GM23338 (cell line): ENCODE results near the gene CNN3. TPM values are rescaled to one million over a fixed set of nuclear protein-coding genes. Genes with fewer than 3 reads are reported as not detected.

Source experiments
- ATAC-seq: fragments of 200-7000 bp; cut with Tn5 transposase; 3 replicates; pipeline ENCODE4 v1.9.1; 2020
- DNase-seq: peaks from one replicate; pipeline ENCODE4 v3.0.0-alpha.2; 2015; ENCODE audit warnings: low spot score
- H2AFZ ChIP-seq: fragments of 200-600 bp; sonication (generic); 2 replicates; pipeline ENCODE4 v1.8.0; 2016; ENCODE audit warnings: antibody characterized with exemption, mild to moderate bottlenecking, moderate library complexity
- H3F3A ChIP-seq: fragments of 200-600 bp; sonication (generic); replicated peaks from 2 replicates; pipeline ENCODE4 v1.8.0; 2017; ENCODE audit warnings: antibody characterized with exemption, mixed run types, low read depth
- H3K27ac ChIP-seq: fragments of 200-600 bp; sonication (generic); 2 replicates; pipeline ENCODE4 v1.6.1; 2016; ENCODE audit warnings: low read depth
- H3K27me3 ChIP-seq: fragments of 200-600 bp; sonication (generic); 2 replicates; pipeline ENCODE4 v1.8.0; 2016; ENCODE audit warnings: mild to moderate bottlenecking, mixed run types, moderate library complexity; ENCODE audit not compliant: insufficient read depth
- H3K36me3 ChIP-seq: fragments of 200-600 bp; sonication (generic); 2 replicates; pipeline ENCODE4 v1.8.0; 2016; ENCODE audit warnings: mild to moderate bottlenecking; ENCODE audit not compliant: insufficient read depth
- H3K4me1 ChIP-seq: fragments of 200-600 bp; sonication (generic); 2 replicates; pipeline ENCODE4 v1.8.0; 2016; ENCODE audit warnings: mild to moderate bottlenecking, moderate library complexity; ENCODE audit not compliant: insufficient read depth
- H3K4me2 ChIP-seq: fragments of 200-600 bp; sonication (generic); 2 replicates; pipeline ENCODE4 v1.7.1; 2017; ENCODE audit warnings: mixed run types
- H3K4me3 ChIP-seq: fragments of 200-600 bp; sonication (generic); 2 replicates; pipeline ENCODE4 v1.6.1; 2016; ENCODE audit warnings: mixed run types
- H3K79me2 ChIP-seq: fragments of 200-600 bp; sonication (generic); replicated peaks from 2 replicates; pipeline ENCODE4 v1.8.0; 2017; ENCODE audit warnings: mild to moderate bottlenecking; ENCODE audit not compliant: insufficient read depth
- H3K9me2 ChIP-seq: fragments of 200-600 bp; sonication (generic); 2 replicates; pipeline ENCODE4 v1.8.0; 2017; ENCODE audit not compliant: insufficient read depth
- H4K20me1 ChIP-seq: fragments of 200-600 bp; sonication (generic); replicated peaks from 2 replicates; pipeline ENCODE4 v1.8.0; 2017; ENCODE audit warnings: mild to moderate bottlenecking; ENCODE audit not compliant: insufficient read depth
- H3K27ac Mint-ChIP-seq: 2 replicates; pipeline ENCODE4 v1.8.0; 2020; ENCODE audit warnings: inconsistent platforms, mild to moderate bottlenecking, moderate library complexity, mixed read lengths
- H3K27me3 Mint-ChIP-seq: 3 replicates; pipeline ENCODE4 v1.8.0; 2022; ENCODE audit warnings: low read depth, mild to moderate bottlenecking, moderate library complexity, mixed read lengths, inconsistent platforms; ENCODE audit not compliant: insufficient read depth, poor library complexity
- H3K36me3 Mint-ChIP-seq: 3 replicates; pipeline ENCODE4 v1.8.0; 2021; ENCODE audit warnings: low read depth, mild to moderate bottlenecking, inconsistent platforms, moderate library complexity, mixed read lengths
- H3K4me1 Mint-ChIP-seq: 3 replicates; pipeline ENCODE4 v1.8.0; 2020; ENCODE audit warnings: mild to moderate bottlenecking, inconsistent platforms, mixed read lengths
- H3K4me3 Mint-ChIP-seq: 3 replicates; pipeline ENCODE4 v1.8.0; 2021; ENCODE audit warnings: moderate library complexity, mild to moderate bottlenecking, inconsistent platforms, mixed read lengths
- H3K9me3 Mint-ChIP-seq: 3 replicates; pipeline ENCODE4 v1.8.0; 2020; ENCODE audit warnings: moderate library complexity, mild to moderate bottlenecking, inconsistent platforms, mixed read lengths
- CREB1 ChIP-seq: fragments of 250-450 bp; sonication (Bioruptor Pico); IDR thresholded peaks from 2 replicates; pipeline ENCODE4 v1.5.0; 2020; ENCODE audit warnings: low read depth, mild to moderate bottlenecking, moderate library complexity
- CTCF ChIP-seq, 2 experiments: fragments of 200-600 bp in 1 of 2; sonication (generic) in 1 of 2; conservative IDR thresholded peaks; 2 replicates each; pipeline versions ENCODE4 v1.5.1 to v1.6.1; 2016 to 2017; ENCODE audit warnings: antibody characterized with exemption in 2 of 2, low read depth in 2 of 2, mild to moderate bottlenecking in 2 of 2, moderate library complexity in 1 of 2
- ETS1 ChIP-seq: IDR thresholded peaks from 2 replicates; pipeline ENCODE4 v1.6.1; 2016; ENCODE audit warnings: antibody characterized with exemption
- EZH2 ChIP-seq: fragments of 200-600 bp; sonication (generic); IDR thresholded peaks from one replicate; pipeline ENCODE4 v1.8.0; 2017; ENCODE audit warnings: antibody characterized with exemption, mild to moderate bottlenecking, low read depth; ENCODE audit not compliant: unreplicated experiment
- POLR2AphosphoS5 ChIP-seq: IDR thresholded peaks from 2 replicates; pipeline ENCODE4 v1.6.1; 2016; ENCODE audit warnings: antibody characterized with exemption, low read depth
- ZNF114 ChIP-seq: fragments of 250-450 bp; sonication (Bioruptor Pico); IDR thresholded peaks from 2 replicates; pipeline ENCODE4 v1.5.0; 2020; ENCODE audit warnings: mild to moderate bottlenecking, moderate library complexity
- ZNF331 ChIP-seq: fragments of 250-450 bp; sonication (Bioruptor Pico); IDR thresholded peaks from 2 replicates; pipeline ENCODE4 v1.5.0; 2020; ENCODE audit warnings: low read depth, mild to moderate bottlenecking, moderate library complexity
- ZNF462 ChIP-seq: fragments of 250-450 bp; sonication (Bioruptor Pico); IDR thresholded peaks from 2 replicates; pipeline ENCODE4 v1.5.0; 2020; ENCODE audit warnings: mild to moderate bottlenecking, moderate library complexity
- polyA plus RNA-seq: library from polyadenylated mRNA; unstranded; fragments of >200 nt; fragmentation: Nextera tagmentation; extraction: Ambion mirVana; gene quantifications from 2 replicates; pipeline ENCODE4 v1.2.1, GENCODE V29; 2016
- total RNA-seq: library from RNA; depleted of rRNA; stranded (reverse); fragments of >200 nt; shearing (Covaris generic); gene quantifications from 2 replicates; pipeline ENCODE4 v1.2.3, GENCODE V29; 2014

CNN3 gene
- total and polyA plus RNA-seq, 2 experiments from 2014 or later, result 220 to 312 TPM

- ATAC-seq, result no peak
- Histone ChIP-seq H4K20me1 (no peaks in the 10 kb centered on the region), H3K4me1 (peaks cover 39% of the 10 kb centered on the region), H3K9me2 (no peaks in the 10 kb centered on the region; the same call in 1 of the 2 replicates), H3K4me3 (no peak overlapping the region), H3K27ac (no peak overlapping the region; the same call in 1 of the 2 replicates), H3K27me3 (no peaks in the 10 kb centered on the region), H3K36me3 (no peaks in the 10 kb centered on the region), H2AFZ (no peak overlapping the region), H3K4me2 (peak overlapping the region; percentile 45), H3F3A (no peaks in the 10 kb centered on the region; the same call in 1 of the 2 replicates), H3K79me2 (no peaks in the 10 kb centered on the region)
- TF ChIP-seq ZNF331 (CRISPR knock-in tag) (no peak), ZNF114 (CRISPR knock-in tag) (no peak)
- Mint-ChIP-seq H3K4me3 (no peak overlapping the region), H3K4me1 (peaks cover 60% of the 10 kb centered on the region), H3K36me3 (no peaks in the 10 kb centered on the region; the same call in 2 of the 3 replicates), H3K9me3 (no peaks in the 10 kb centered on the region), H3K27me3 (peaks cover 9% of the 10 kb centered on the region), H3K27ac (no peak overlapping the region; the same call in 1 of the 2 replicates)
- no peak for DNase-seq
These were observed 38.7 kb downstream of the CNN3 start for GRCh38 chr1:94888201-94888600.

DNA sequence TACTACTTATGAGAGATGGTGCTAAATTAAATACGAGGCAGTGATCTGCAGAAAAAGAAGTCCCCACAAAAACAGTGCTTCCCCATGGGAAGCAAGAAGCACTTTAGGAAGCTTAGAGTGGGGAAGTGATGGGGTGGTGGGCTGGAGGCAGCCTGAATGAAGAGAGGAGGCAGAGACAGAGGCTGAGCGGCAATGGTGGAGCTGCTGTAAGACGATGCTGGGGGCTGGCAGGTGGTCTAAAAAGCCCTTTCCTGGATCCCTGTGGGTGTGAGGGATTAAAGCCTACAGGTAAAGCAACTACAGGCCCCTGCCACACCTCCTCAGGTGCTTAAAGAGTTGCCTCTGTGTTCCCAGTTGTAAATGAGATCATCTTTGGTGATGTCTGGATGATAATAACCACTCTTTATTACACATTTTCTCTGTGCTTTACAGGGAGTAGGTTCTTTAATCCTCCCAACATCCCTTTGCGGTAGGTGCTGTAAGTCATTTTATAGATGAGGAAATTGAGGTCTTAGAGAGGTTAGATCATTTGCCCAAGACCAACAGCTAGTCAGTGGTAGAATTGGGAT, 39.2 kb downstream of the CNN3 start:
- no peaks in the 10 kb centered on the region; the same call in 2 of the 3 replicates for H3K36me3 Mint-ChIP-seq
- no peaks in the 10 kb centered on the region; the same call in 1 of the 2 replicates for H3F3A ChIP-seq
- peak overlapping the region; percentile 84 for H3K27ac Mint-ChIP-seq
- H3K4me1 Mint-ChIP-seq, result peaks cover 63% of the 10 kb centered on the region
- peak overlapping the region; percentile 17 for H3K4me3 ChIP-seq
- H3K4me2 ChIP-seq, result peak overlapping the region; percentile 45
- no peaks in the 10 kb centered on the region for H3K79me2 ChIP-seq
- H3K9me3 Mint-ChIP-seq, result no peaks in the 10 kb centered on the region
- no peak for TF ChIP-seq CTCF (conservative IDR thresholded peaks at IDR 0.05; ENCODE audit: low read depth in 2 of 2)
- TF ChIP-seq ZNF114 (CRISPR knock-in tag), result no peak
- no peak for TF ChIP-seq ETS1
- TF ChIP-seq ZNF462 (CRISPR knock-in tag), result no peak
- no peak for TF ChIP-seq CREB1
- no peak for TF ChIP-seq POLR2AphosphoS5
- no peak for TF ChIP-seq EZH2
- TF ChIP-seq ZNF331 (CRISPR knock-in tag), result no peak
- no peaks in the 10 kb centered on the region; the same call in 1 of the 2 replicates for H3K9me2 ChIP-seq
- peak overlapping the region; percentile 36; the same call in 1 of the 2 replicates for H3K27ac ChIP-seq
- no peak overlapping the region for H2AFZ ChIP-seq
- H3K27me3 ChIP-seq, result no peaks in the 10 kb centered on the region
- DNase-seq, result peak; percentile 77
- H3K36me3 ChIP-seq, result no peaks in the 10 kb centered on the region
- ATAC-seq, result peak; percentile 72
- H3K4me3 Mint-ChIP-seq, result peak overlapping the region; percentile 45
- peaks cover 9% of the 10 kb centered on the region for H3K27me3 Mint-ChIP-seq
- H3K4me1 ChIP-seq, result peaks cover 39% of the 10 kb centered on the region
- H4K20me1 ChIP-seq, result no peaks in the 10 kb centered on the region
